Neural cell (in vitro differentiated cells): ENCODE results near the gene FAM53A. TPM values are rescaled to one million over a fixed set of nuclear protein-coding genes. Genes with fewer than 3 reads are reported as not detected.

Experiments used
- H2AFZ ChIP-seq: fragments of 200-600, 300-800 bp; sonication (generic), shearing (Covaris generic); 2 replicates; pipeline ENCODE4 v1.6.0; 2014; ENCODE audit warnings: low read depth, mild to moderate bottlenecking, antibody characterized with exemption, low read length, moderate library complexity
- H3F3A ChIP-seq: fragments of 200-600 bp; shearing (Covaris generic); 2 replicates; pipeline ENCODE4 v1.6.1; 2016; ENCODE audit warnings: mild to moderate bottlenecking, moderate library complexity, mixed read lengths, antibody characterized with exemption, low read length; ENCODE audit not compliant: insufficient read depth, poor library complexity, severe bottlenecking
- H3K27ac ChIP-seq: fragments of 200-600, 300-800 bp; sonication (generic), shearing (Covaris generic); 2 replicates; pipeline ENCODE4 v1.5.1; 2014; ENCODE audit warnings: mild to moderate bottlenecking, low read length, moderate library complexity
- H3K27me3 ChIP-seq: fragments of 300-800, 200-600 bp; sonication (generic), shearing (Covaris generic); 2 replicates; pipeline ENCODE4 v1.6.0; 2014; ENCODE audit warnings: mild to moderate bottlenecking, low read depth, low read length, moderate library complexity; ENCODE audit not compliant: insufficient read depth
- H3K36me3 ChIP-seq: fragments of 300-800, 200-600 bp; sonication (generic), shearing (Covaris generic); 2 replicates; pipeline ENCODE4 v1.5.1; 2014; ENCODE audit warnings: mild to moderate bottlenecking, antibody characterized with exemption, low read length, moderate library complexity; ENCODE audit not compliant: insufficient read depth
- H3K4me2 ChIP-seq: fragments of 300-800, 200-600 bp; sonication (generic), shearing (Covaris generic); 2 replicates; pipeline ENCODE4 v1.6.0; 2014; ENCODE audit warnings: mild to moderate bottlenecking, low read length
- H3K4me3 ChIP-seq: fragments of 300-800, 200-600 bp; sonication (generic), shearing (Covaris generic); 2 replicates; pipeline ENCODE4 v1.5.1; 2014; ENCODE audit warnings: mild to moderate bottlenecking, low read length, moderate library complexity
- H3K79me2 ChIP-seq: fragments of 200-600 bp; shearing (Covaris generic); replicated peaks from 2 replicates; pipeline ENCODE4 v1.6.0; 2014; ENCODE audit warnings: mild to moderate bottlenecking, low read length, moderate library complexity; ENCODE audit not compliant: insufficient read depth
- H3K9ac ChIP-seq: fragments of 300-800, 200-600 bp; sonication (generic), shearing (Covaris generic); 2 replicates; pipeline ENCODE4 v1.6.1; 2016; ENCODE audit warnings: mild to moderate bottlenecking, low read length, mixed read lengths
- H3K9me2 ChIP-seq: fragments of 200-600 bp; shearing (Covaris generic); 2 replicates; pipeline ENCODE4 v1.6.1; 2016; ENCODE audit warnings: mild to moderate bottlenecking, low read length, mixed read lengths; ENCODE audit not compliant: insufficient read depth
- H3K9me3 ChIP-seq: fragments of 200-600, 300-800 bp; sonication (generic), shearing (Covaris generic); 2 replicates; pipeline ENCODE4 v1.6.1; 2016; ENCODE audit warnings: mild to moderate bottlenecking, mixed run types, low read length, moderate library complexity, mixed read lengths
- H4K20me1 ChIP-seq: fragments of 200-600 bp; shearing (Covaris generic); 2 replicates; pipeline ENCODE4 v1.6.1; 2016; ENCODE audit warnings: mild to moderate bottlenecking, mixed run types; ENCODE audit not compliant: insufficient read depth
- CTCF ChIP-seq: fragments of 450-650 bp; IDR thresholded peaks from 2 replicates; pipeline ENCODE4 v1.5.1; 2014; ENCODE audit warnings: antibody characterized with exemption, mild to moderate bottlenecking, moderate library complexity; ENCODE audit not compliant: poor library complexity, severe bottlenecking
- EP300 ChIP-seq: fragments of 450-650 bp; conservative IDR thresholded peaks from 2 replicates; pipeline ENCODE4 v1.6.1; 2014; ENCODE audit warnings: antibody characterized with exemption, mild to moderate bottlenecking, moderate library complexity; ENCODE audit not compliant: poor library complexity, severe bottlenecking
- EZH2 ChIP-seq: fragments of 200-600, 300-800 bp; shearing (Covaris generic), sonication (generic); IDR thresholded peaks from 2 replicates; pipeline ENCODE4 v1.6.1; 2014; ENCODE audit warnings: antibody characterized with exemption, low read length, borderline replicate concordance, mild to moderate bottlenecking; ENCODE audit not compliant: insufficient read depth, poor library complexity, severe bottlenecking
- MXI1 ChIP-seq: fragments of 450-650 bp; conservative IDR thresholded peaks from 2 replicates; pipeline ENCODE4 v1.6.1; 2014; ENCODE audit warnings: antibody characterized with exemption, mild to moderate bottlenecking; ENCODE audit not compliant: poor library complexity, severe bottlenecking
- POLR2AphosphoS5 ChIP-seq: IDR thresholded peaks from 2 replicates; pipeline ENCODE4 v1.6.1; 2012
- RAD21 ChIP-seq: fragments of 450-650 bp; conservative IDR thresholded peaks from 2 replicates; pipeline ENCODE4 v1.6.1; 2014; ENCODE audit warnings: antibody characterized with exemption, mild to moderate bottlenecking, moderate library complexity
- REST ChIP-seq: IDR thresholded peaks from 2 replicates; pipeline ENCODE4 v1.6.1; 2012; ENCODE audit warnings: borderline replicate concordance
- SMC3 ChIP-seq: fragments of 450-650 bp; conservative IDR thresholded peaks from 2 replicates; pipeline ENCODE4 v1.6.1; 2014; ENCODE audit warnings: antibody characterized with exemption, mild to moderate bottlenecking, moderate library complexity; ENCODE audit not compliant: poor library complexity
- TAF1 ChIP-seq: IDR thresholded peaks from 2 replicates; pipeline ENCODE4 v1.6.1; 2012; ENCODE audit warnings: low read depth
- polyA plus RNA-seq: library from polyadenylated mRNA; depleted of rRNA; stranded (reverse); fragments of >200 nt; gene quantifications from 2 replicates; pipeline ENCODE4 v1.2.3, GENCODE V29; 2014

The FAM53A gene
- polyA plus RNA-seq, 1 donor from 2014 or later: not detected

- TF ChIP-seq MXI1 (no peak), RAD21 (no peak), TAF1 (no peak), REST (no peak), EZH2 (no peak), EP300 (no peak), CTCF (no peak), SMC3 (no peak), POLR2AphosphoS5 (no peak)
- Histone ChIP-seq H3K27ac (no peak overlapping the region), H2AFZ (no peak overlapping the region), H4K20me1 (no peaks in the 10 kb centered on the region), H3K4me3 (no peak overlapping the region), H3K4me2 (no peak overlapping the region), H3K9me3 (no peaks in the 10 kb centered on the region), H3K79me2 (no peaks in the 10 kb centered on the region), H3K27me3 (no peaks in the 10 kb centered on the region), H3F3A (no peaks in the 10 kb centered on the region), H3K9me2 (no peaks in the 10 kb centered on the region), H3K9ac (no peak overlapping the region), H3K36me3 (no peaks in the 10 kb centered on the region)
Measured at GRCh38 chr4:1731180-1731579, 47.1 kb upstream of the FAM53A start.

- no peaks in the 10 kb centered on the region for H3K27me3 ChIP-seq
- no peaks in the 10 kb centered on the region for H4K20me1 ChIP-seq
- H3K9ac ChIP-seq: no peak overlapping the region
- TF ChIP-seq EP300: no peak
- no peak for TF ChIP-seq REST
- no peak for TF ChIP-seq RAD21
- TF ChIP-seq MXI1: no peak
- no peak for TF ChIP-seq EZH2
- TF ChIP-seq CTCF: no peak
- no peak for TF ChIP-seq POLR2AphosphoS5
- TF ChIP-seq SMC3: no peak
- no peak for TF ChIP-seq TAF1
- H3K9me3 ChIP-seq: no peaks in the 10 kb centered on the region
- H3K4me2 ChIP-seq: no peak overlapping the region
- no peaks in the 10 kb centered on the region for H3K79me2 ChIP-seq
- H3K36me3 ChIP-seq: no peaks in the 10 kb centered on the region
- no peak overlapping the region for H3K4me3 ChIP-seq
- no peak overlapping the region for H3K27ac ChIP-seq
- H3F3A ChIP-seq: no peaks in the 10 kb centered on the region
- H3K9me2 ChIP-seq: no peaks in the 10 kb centered on the region
- no peak overlapping the region for H2AFZ ChIP-seq
Measured at GRCh38 chr4:1730532-1731135, 46.5 kb upstream of the FAM53A start.
